Neural cell (in vitro differentiated cells): ENCODE data around the gene BIRC2. TPM values are rescaled to one million over a fixed set of nuclear protein-coding genes. Genes with fewer than 3 reads are reported as not detected.

Source experiments
- H2AFZ ChIP-seq: fragments of 200-600, 300-800 bp; sonication (generic), shearing (Covaris generic); 2 replicates; pipeline ENCODE4 v1.6.0; 2014; ENCODE audit warnings: low read depth, mild to moderate bottlenecking, antibody characterized with exemption, low read length, moderate library complexity
- H3F3A ChIP-seq: fragments of 200-600 bp; shearing (Covaris generic); 2 replicates; pipeline ENCODE4 v1.6.1; 2016; ENCODE audit warnings: mild to moderate bottlenecking, moderate library complexity, mixed read lengths, antibody characterized with exemption, low read length; ENCODE audit not compliant: insufficient read depth, poor library complexity, severe bottlenecking
- H3K27ac ChIP-seq: fragments of 200-600, 300-800 bp; sonication (generic), shearing (Covaris generic); 2 replicates; pipeline ENCODE4 v1.5.1; 2014; ENCODE audit warnings: mild to moderate bottlenecking, low read length, moderate library complexity
- H3K27me3 ChIP-seq: fragments of 300-800, 200-600 bp; sonication (generic), shearing (Covaris generic); 2 replicates; pipeline ENCODE4 v1.6.0; 2014; ENCODE audit warnings: mild to moderate bottlenecking, low read depth, low read length, moderate library complexity; ENCODE audit not compliant: insufficient read depth
- H3K36me3 ChIP-seq: fragments of 300-800, 200-600 bp; sonication (generic), shearing (Covaris generic); 2 replicates; pipeline ENCODE4 v1.5.1; 2014; ENCODE audit warnings: mild to moderate bottlenecking, antibody characterized with exemption, low read length, moderate library complexity; ENCODE audit not compliant: insufficient read depth
- H3K4me2 ChIP-seq: fragments of 300-800, 200-600 bp; sonication (generic), shearing (Covaris generic); 2 replicates; pipeline ENCODE4 v1.6.0; 2014; ENCODE audit warnings: mild to moderate bottlenecking, low read length
- H3K4me3 ChIP-seq: fragments of 300-800, 200-600 bp; sonication (generic), shearing (Covaris generic); 2 replicates; pipeline ENCODE4 v1.5.1; 2014; ENCODE audit warnings: mild to moderate bottlenecking, low read length, moderate library complexity
- H3K79me2 ChIP-seq: fragments of 200-600 bp; shearing (Covaris generic); replicated peaks from 2 replicates; pipeline ENCODE4 v1.6.0; 2014; ENCODE audit warnings: mild to moderate bottlenecking, low read length, moderate library complexity; ENCODE audit not compliant: insufficient read depth
- H3K9ac ChIP-seq: fragments of 300-800, 200-600 bp; sonication (generic), shearing (Covaris generic); 2 replicates; pipeline ENCODE4 v1.6.1; 2016; ENCODE audit warnings: mild to moderate bottlenecking, low read length, mixed read lengths
- H3K9me2 ChIP-seq: fragments of 200-600 bp; shearing (Covaris generic); 2 replicates; pipeline ENCODE4 v1.6.1; 2016; ENCODE audit warnings: mild to moderate bottlenecking, low read length, mixed read lengths; ENCODE audit not compliant: insufficient read depth
- H3K9me3 ChIP-seq: fragments of 200-600, 300-800 bp; sonication (generic), shearing (Covaris generic); 2 replicates; pipeline ENCODE4 v1.6.1; 2016; ENCODE audit warnings: mild to moderate bottlenecking, mixed run types, low read length, moderate library complexity, mixed read lengths
- H4K20me1 ChIP-seq: fragments of 200-600 bp; shearing (Covaris generic); 2 replicates; pipeline ENCODE4 v1.6.1; 2016; ENCODE audit warnings: mild to moderate bottlenecking, mixed run types; ENCODE audit not compliant: insufficient read depth
- CTCF ChIP-seq: fragments of 450-650 bp; IDR thresholded peaks from 2 replicates; pipeline ENCODE4 v1.5.1; 2014; ENCODE audit warnings: antibody characterized with exemption, mild to moderate bottlenecking, moderate library complexity; ENCODE audit not compliant: poor library complexity, severe bottlenecking
- EP300 ChIP-seq: fragments of 450-650 bp; conservative IDR thresholded peaks from 2 replicates; pipeline ENCODE4 v1.6.1; 2014; ENCODE audit warnings: antibody characterized with exemption, mild to moderate bottlenecking, moderate library complexity; ENCODE audit not compliant: poor library complexity, severe bottlenecking
- EZH2 ChIP-seq: fragments of 200-600, 300-800 bp; shearing (Covaris generic), sonication (generic); IDR thresholded peaks from 2 replicates; pipeline ENCODE4 v1.6.1; 2014; ENCODE audit warnings: antibody characterized with exemption, low read length, borderline replicate concordance, mild to moderate bottlenecking; ENCODE audit not compliant: insufficient read depth, poor library complexity, severe bottlenecking
- MXI1 ChIP-seq: fragments of 450-650 bp; conservative IDR thresholded peaks from 2 replicates; pipeline ENCODE4 v1.6.1; 2014; ENCODE audit warnings: antibody characterized with exemption, mild to moderate bottlenecking; ENCODE audit not compliant: poor library complexity, severe bottlenecking
- POLR2AphosphoS5 ChIP-seq: IDR thresholded peaks from 2 replicates; pipeline ENCODE4 v1.6.1; 2012
- RAD21 ChIP-seq: fragments of 450-650 bp; conservative IDR thresholded peaks from 2 replicates; pipeline ENCODE4 v1.6.1; 2014; ENCODE audit warnings: antibody characterized with exemption, mild to moderate bottlenecking, moderate library complexity
- REST ChIP-seq: IDR thresholded peaks from 2 replicates; pipeline ENCODE4 v1.6.1; 2012; ENCODE audit warnings: borderline replicate concordance
- SMC3 ChIP-seq: fragments of 450-650 bp; conservative IDR thresholded peaks from 2 replicates; pipeline ENCODE4 v1.6.1; 2014; ENCODE audit warnings: antibody characterized with exemption, mild to moderate bottlenecking, moderate library complexity; ENCODE audit not compliant: poor library complexity
- TAF1 ChIP-seq: IDR thresholded peaks from 2 replicates; pipeline ENCODE4 v1.6.1; 2012; ENCODE audit warnings: low read depth
- polyA plus RNA-seq: library from polyadenylated mRNA; depleted of rRNA; stranded (reverse); fragments of >200 nt; gene quantifications from 2 replicates; pipeline ENCODE4 v1.2.3, GENCODE V29; 2014

Gene BIRC2
- polyA plus RNA-seq, 1 donor from 2014 or later: 68.7 TPM

- Histone ChIP-seq H3K4me2 (no peak overlapping the region), H3K27ac (no peak overlapping the region), H3K36me3 (peaks cover 26% of the 10 kb centered on the region), H4K20me1 (no peaks in the 10 kb centered on the region), H3K4me3 (no peak overlapping the region), H3F3A (peaks cover 3% of the 10 kb centered on the region), H3K79me2 (no peaks in the 10 kb centered on the region), H2AFZ (no peak overlapping the region), H3K9me2 (no peaks in the 10 kb centered on the region), H3K9ac (no peak overlapping the region), H3K9me3 (no peaks in the 10 kb centered on the region), H3K27me3 (no peaks in the 10 kb centered on the region)
- TF ChIP-seq TAF1 (no peak), RAD21 (no peak), REST (no peak), MXI1 (no peak), EZH2 (no peak), CTCF (no peak), POLR2AphosphoS5 (no peak), SMC3 (no peak), EP300 (no peak)
Measured at GRCh38 chr11:102364991-102365390, 18.0 kb downstream of the BIRC2 start.

GRCh38 chr11:102367364-102367763 is 20.4 kb downstream of the BIRC2 start:
- H3K79me2 ChIP-seq: no peaks in the 10 kb centered on the region
- no peaks in the 10 kb centered on the region for H3K27me3 ChIP-seq
- peaks cover 3% of the 10 kb centered on the region for H3F3A ChIP-seq
- H4K20me1 ChIP-seq: no peaks in the 10 kb centered on the region
- peaks cover 16% of the 10 kb centered on the region for H3K36me3 ChIP-seq
- no peak overlapping the region for H3K27ac ChIP-seq
- no peak overlapping the region for H2AFZ ChIP-seq
- no peaks in the 10 kb centered on the region for H3K9me3 ChIP-seq
- no peak overlapping the region for H3K4me3 ChIP-seq
- TF ChIP-seq CTCF (peak; percentile 55), TAF1 (no peak), RAD21 (peak; percentile 50), POLR2AphosphoS5 (no peak), SMC3 (peak; percentile 52), REST (no peak), EP300 (no peak), MXI1 (no peak), EZH2 (no peak)
- H3K4me2 ChIP-seq: no peak overlapping the region
- H3K9ac ChIP-seq: no peak overlapping the region
- no peaks in the 10 kb centered on the region for H3K9me2 ChIP-seq
